Measurements from ENCODE around the gene RASSF3.

The RASSF3 gene

DNA sequence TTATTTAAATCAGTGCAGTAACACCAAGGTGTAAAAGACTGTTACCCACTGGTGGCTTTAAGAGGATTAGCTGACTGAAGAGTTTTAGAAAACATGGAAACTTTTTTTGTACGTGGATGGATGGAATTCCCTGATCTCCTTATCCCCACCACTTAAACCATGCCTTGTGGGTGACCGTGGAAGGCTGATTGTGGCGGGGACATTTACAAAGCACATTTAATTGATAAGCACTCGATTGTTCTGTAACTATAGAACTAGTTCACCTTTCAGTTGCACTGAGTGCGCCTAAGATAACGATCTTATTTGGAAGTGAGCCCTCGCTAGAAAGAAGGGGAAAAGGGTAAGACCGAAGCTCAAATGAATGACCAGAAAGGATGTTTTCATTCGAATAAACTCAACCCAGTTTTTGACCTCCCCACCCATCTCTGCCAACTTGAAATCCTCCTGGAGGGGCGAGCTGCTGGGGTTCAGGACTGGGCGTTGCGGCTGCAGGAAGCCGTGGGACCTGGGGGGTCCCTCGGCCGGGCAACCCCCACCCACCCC is 688 bp upstream of the RASSF3 start:
- peak overlapping the region; percentile 92 for H3K4me2 ChIP-seq (ENCODE audit: low read length)
- H3K9me2 ChIP-seq (ENCODE audit: low read depth, low read length): no peaks in the 10 kb centered on the region
- peak overlapping the region; percentile 89 for H3K27ac ChIP-seq (ENCODE audit: low read depth, low read length, poor library complexity, severe bottlenecking)
- no peaks in the 10 kb centered on the region for H3K27me3 ChIP-seq (ENCODE audit: insufficient read depth, low read length)
- peak overlapping the region; percentile 72 for H3K4me3 ChIP-seq (ENCODE audit: low read depth, low read length, poor library complexity, severe bottlenecking)
- no peaks in the 10 kb centered on the region for H4K20me1 ChIP-seq (ENCODE audit: insufficient read depth, low read length)
- H3F3A ChIP-seq (ENCODE audit: insufficient read depth, low read length): peaks cover 10% of the 10 kb centered on the region
- H3K79me2 ChIP-seq (ENCODE audit: insufficient read depth, low read length): 0 out of 2 replicates have a peak, but pooled peaks cover 4% of the 10 kb centered on the region
- H3K9me3 ChIP-seq (ENCODE audit: low read length): no peaks in the 10 kb centered on the region
- H3K9ac ChIP-seq (ENCODE audit: low read length): peak overlapping the region; percentile 89
- H2AFZ ChIP-seq (ENCODE audit: low read length): 0 out of 2 replicates have a peak overlapping the region, but pooled peaks have one; percentile 35
- H3K4me1 ChIP-seq (ENCODE audit: insufficient read depth, low read length, severe bottlenecking): peaks cover 43% of the 10 kb centered on the region
- TF ChIP-seq, protein P1, sequence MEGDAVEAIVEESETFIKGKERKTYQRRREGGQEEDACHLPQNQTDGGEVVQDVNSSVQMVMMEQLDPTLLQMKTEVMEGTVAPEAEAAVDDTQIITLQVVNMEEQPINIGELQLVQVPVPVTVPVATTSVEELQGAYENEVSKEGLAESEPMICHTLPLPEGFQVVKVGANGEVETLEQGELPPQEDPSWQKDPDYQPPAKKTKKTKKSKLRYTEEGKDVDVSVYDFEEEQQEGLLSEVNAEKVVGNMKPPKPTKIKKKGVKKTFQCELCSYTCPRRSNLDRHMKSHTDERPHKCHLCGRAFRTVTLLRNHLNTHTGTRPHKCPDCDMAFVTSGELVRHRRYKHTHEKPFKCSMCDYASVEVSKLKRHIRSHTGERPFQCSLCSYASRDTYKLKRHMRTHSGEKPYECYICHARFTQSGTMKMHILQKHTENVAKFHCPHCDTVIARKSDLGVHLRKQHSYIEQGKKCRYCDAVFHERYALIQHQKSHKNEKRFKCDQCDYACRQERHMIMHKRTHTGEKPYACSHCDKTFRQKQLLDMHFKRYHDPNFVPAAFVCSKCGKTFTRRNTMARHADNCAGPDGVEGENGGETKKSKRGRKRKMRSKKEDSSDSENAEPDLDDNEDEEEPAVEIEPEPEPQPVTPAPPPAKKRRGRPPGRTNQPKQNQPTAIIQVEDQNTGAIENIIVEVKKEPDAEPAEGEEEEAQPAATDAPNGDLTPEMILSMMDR (IDR thresholded peaks at IDR 0.05; ENCODE audit: low read length): no peak
- TF ChIP-seq EZH2 (IDR thresholded peaks at IDR 0.05; ENCODE audit: borderline replicate concordance, low read length): no peak
- H3K36me3 ChIP-seq (ENCODE audit: insufficient read depth, low read length): no peaks in the 10 kb centered on the region

DNA sequence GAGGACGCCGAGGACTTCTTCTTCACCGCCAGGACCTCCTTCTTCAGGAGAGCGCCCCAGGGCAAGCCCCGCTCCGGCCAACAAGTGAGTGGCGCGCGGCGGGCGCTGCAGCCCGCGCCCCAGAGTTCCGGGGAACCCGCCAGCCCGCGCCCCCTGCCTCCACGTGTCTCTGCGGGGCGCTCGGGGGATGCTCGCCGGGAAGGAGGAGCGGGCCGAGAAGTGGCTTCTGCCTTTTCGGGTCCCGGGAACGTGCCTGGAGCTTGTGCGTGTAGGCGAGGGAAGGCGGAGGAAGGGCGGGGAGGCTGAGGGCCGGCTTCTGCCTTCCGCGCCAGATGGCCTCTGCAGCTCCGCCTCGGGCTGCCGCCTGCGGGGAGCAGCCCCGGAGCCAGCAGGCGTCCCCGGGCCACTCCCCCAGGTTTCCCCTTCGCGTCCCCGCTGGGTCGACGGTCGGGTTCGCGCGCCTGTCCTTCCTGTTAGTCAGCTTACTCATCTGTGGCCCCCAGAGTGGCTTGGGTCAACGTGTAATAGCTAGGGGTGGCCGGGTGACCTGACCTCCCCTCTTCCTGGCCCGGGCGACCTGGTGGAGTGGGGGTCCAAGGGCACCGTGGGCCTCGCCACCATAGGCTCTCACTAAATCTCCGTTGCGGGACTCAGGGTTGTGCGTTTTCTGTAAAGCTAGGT is 505 bp downstream of the RASSF3 start:
- peaks cover 55% of the 10 kb centered on the region for H3K4me1 ChIP-seq (ENCODE audit: insufficient read depth, low read length, severe bottlenecking)
- peak overlapping the region; percentile 75 for H3K4me2 ChIP-seq (ENCODE audit: low read length)
- H3K27ac ChIP-seq (ENCODE audit: low read depth, low read length, poor library complexity, severe bottlenecking): peak overlapping the region; percentile 72
- H3K9me2 ChIP-seq (ENCODE audit: low read depth, low read length): no peaks in the 10 kb centered on the region
- H3F3A ChIP-seq (ENCODE audit: insufficient read depth, low read length): peaks cover 10% of the 10 kb centered on the region
- H3K79me2 ChIP-seq (ENCODE audit: insufficient read depth, low read length): peaks cover 9% of the 10 kb centered on the region; the same call in 1 of the 2 replicates
- no peak overlapping the region for H2AFZ ChIP-seq (ENCODE audit: low read length)
- H3K4me3 ChIP-seq (ENCODE audit: low read depth, low read length, poor library complexity, severe bottlenecking): peak overlapping the region; percentile 72
- H3K27me3 ChIP-seq (ENCODE audit: insufficient read depth, low read length): no peaks in the 10 kb centered on the region
- no peaks in the 10 kb centered on the region for H4K20me1 ChIP-seq (ENCODE audit: insufficient read depth, low read length)
- H3K36me3 ChIP-seq (ENCODE audit: insufficient read depth, low read length): 0 out of 2 replicates have a peak, but pooled peaks cover 5% of the 10 kb centered on the region
- no peak for TF ChIP-seq EZH2 (IDR thresholded peaks at IDR 0.05; ENCODE audit: borderline replicate concordance, low read length)
- TF ChIP-seq, protein P1 (IDR thresholded peaks at IDR 0.05; ENCODE audit: low read length): no peak
- H3K9me3 ChIP-seq (ENCODE audit: low read length): no peaks in the 10 kb centered on the region
- H3K9ac ChIP-seq (ENCODE audit: low read length): peak overlapping the region; percentile 77

DNA sequence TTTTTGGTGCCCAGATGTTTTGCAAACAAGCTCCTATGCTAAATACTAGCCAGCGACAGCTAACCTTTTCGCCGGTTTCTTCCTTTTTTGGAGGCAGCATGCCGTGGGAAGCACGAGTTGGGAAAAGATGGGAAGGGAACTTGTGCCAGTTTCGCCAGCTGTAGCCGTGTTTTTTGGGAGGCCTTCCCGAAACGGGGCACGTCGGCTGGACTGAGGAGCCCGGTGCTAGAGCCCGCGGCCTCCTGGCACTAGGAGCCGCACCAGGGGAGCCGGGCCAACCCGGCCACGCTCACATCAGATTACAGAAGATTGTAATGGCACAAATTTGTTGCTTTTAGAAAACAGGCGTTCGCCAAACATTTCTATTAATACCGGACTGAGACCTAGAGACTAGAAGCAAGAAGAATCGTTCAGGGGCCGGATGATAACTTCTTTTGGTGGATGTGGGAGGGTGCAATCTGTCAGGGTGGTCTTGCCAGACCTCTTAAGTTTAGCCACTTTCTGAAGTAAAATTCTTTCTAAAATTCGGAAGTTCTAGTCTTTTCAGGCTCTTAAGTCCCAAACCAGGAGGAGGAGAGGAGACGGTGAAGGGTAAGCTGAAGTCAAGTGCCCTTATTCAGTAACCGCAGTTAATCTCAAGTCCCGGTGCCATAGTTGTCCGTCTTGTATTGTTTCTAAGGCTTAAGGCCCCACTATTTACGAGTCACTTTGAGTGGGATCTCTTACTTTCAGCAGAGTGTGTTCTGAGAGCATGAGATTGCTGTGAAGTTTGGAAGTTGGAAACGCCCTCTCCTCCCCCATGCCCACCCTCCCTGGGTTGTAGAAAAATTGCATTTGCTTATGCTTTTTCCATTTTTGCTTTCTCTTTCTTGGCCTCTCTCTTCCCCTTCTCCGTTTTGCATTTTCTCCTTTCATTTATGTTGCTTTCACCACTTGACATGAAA is 1.3 kb downstream of the RASSF3 start:
- Histone ChIP-seq H3F3A (ENCODE audit: insufficient read depth, low read length) (peaks cover 10% of the 10 kb centered on the region), H2AFZ (ENCODE audit: low read length) (no peak overlapping the region), H3K27ac (ENCODE audit: low read depth, low read length, poor library complexity, severe bottlenecking) (peak overlapping the region; percentile 72), H3K36me3 (ENCODE audit: insufficient read depth, low read length) (0 out of 2 replicates have a peak, but pooled peaks cover 5% of the 10 kb centered on the region), H3K9me2 (ENCODE audit: low read depth, low read length) (no peaks in the 10 kb centered on the region), H3K9me3 (ENCODE audit: low read length) (no peaks in the 10 kb centered on the region), H3K4me3 (ENCODE audit: low read depth, low read length, poor library complexity, severe bottlenecking) (peak overlapping the region; percentile 72), H4K20me1 (ENCODE audit: insufficient read depth, low read length) (no peaks in the 10 kb centered on the region), H3K4me2 (ENCODE audit: low read length) (peak overlapping the region; percentile 75), H3K27me3 (ENCODE audit: insufficient read depth, low read length) (no peaks in the 10 kb centered on the region), H3K9ac (ENCODE audit: low read length) (peak overlapping the region; percentile 77), H3K4me1 (ENCODE audit: insufficient read depth, low read length, severe bottlenecking) (peaks cover 63% of the 10 kb centered on the region), H3K79me2 (ENCODE audit: insufficient read depth, low read length) (peaks cover 9% of the 10 kb centered on the region; the same call in 1 of the 2 replicates)
- TF ChIP-seq EZH2 (IDR thresholded peaks at IDR 0.05; ENCODE audit: borderline replicate concordance, low read length): no peak
- TF ChIP-seq, protein P1 (IDR thresholded peaks at IDR 0.05; ENCODE audit: low read length): no peak
